Panc1 (cell line): Measurements from ENCODE around the gene EPHB1. TPM values are rescaled to one million over a fixed set of nuclear protein-coding genes. Genes with fewer than 3 reads are reported as not detected.

Source experiments
- ATAC-seq: fragments of 200-7000 bp; cut with Tn5 transposase; 2 replicates; pipeline ENCODE4 v1.9.1; 2020; ENCODE audit warnings: mild to moderate bottlenecking, moderate library complexity
- BruUV-seq: library from RNA; stranded (reverse); fragments of 400-500 nt; replicated peaks from 2 replicates; lab custom pipeline; 2021; lab: Mats Ljungman, UMichigan
- CTCF ChIA-PET: fragments of 300-600 bp; sonication (Branson Sonifier 250); formaldehyde crosslinking; loops from one replicate; lab custom pipeline; 2022; ENCODE audit warnings: antibody characterized with exemption; lab: Charles Lee
- POLR2A ChIA-PET: fragments of 300-600 bp; sonication (Branson Sonifier 250); formaldehyde crosslinking; loops from one replicate; lab custom pipeline; 2022; ENCODE audit warnings: antibody characterized with exemption; lab: Charles Lee
- DNase-seq: peaks from one replicate; pipeline ENCODE4 v3.0.0-alpha.2; 2010; ENCODE audit warnings: low read depth, low spot score
- H3K27ac ChIP-seq: 2 replicates; pipeline ENCODE4 v1.5.1; 2011; ENCODE audit warnings: mild to moderate bottlenecking, low read length, inconsistent platforms
- H3K27me3 ChIP-seq: fragments of 200-500 bp; sonication (Bioruptor generic); 2 replicates; pipeline ENCODE4 v1.6.0; 2014; ENCODE audit warnings: low read length, inconsistent platforms; ENCODE audit not compliant: control insufficient read depth, insufficient read depth
- H3K36me3 ChIP-seq: fragments of 200-500 bp; sonication (Bioruptor generic); 2 replicates; pipeline ENCODE4 v1.5.1; 2014; ENCODE audit warnings: inconsistent platforms, mild to moderate bottlenecking, low read length, moderate library complexity; ENCODE audit not compliant: control insufficient read depth, insufficient read depth
- H3K4me1 ChIP-seq: 2 replicates; pipeline ENCODE4 v1.5.1; 2011; ENCODE audit warnings: inconsistent platforms, mild to moderate bottlenecking, low read length, moderate library complexity; ENCODE audit not compliant: control insufficient read depth, insufficient read depth
- H3K4me3 ChIP-seq, 2 experiments: 2 replicates each; pipeline ENCODE4 v1.5.1; 2011 to 2012; ENCODE audit warnings: low read depth in 2 of 2, low read length in 2 of 2, mild to moderate bottlenecking in 2 of 2, inconsistent platforms in 1 of 2, moderate library complexity in 1 of 2
- H3K9me3 ChIP-seq: fragments of 200-500 bp; sonication (Bioruptor generic); 2 replicates; pipeline ENCODE4 v1.5.1; 2014; ENCODE audit warnings: low read depth, mild to moderate bottlenecking, inconsistent platforms, low read length, moderate library complexity; ENCODE audit not compliant: control insufficient read depth, insufficient read depth
- CTCF ChIP-seq: fragments of 450-650 bp; IDR thresholded peaks from 2 replicates; pipeline ENCODE4 v1.5.1; 2017; ENCODE audit warnings: mild to moderate bottlenecking
- POLR2AphosphoS5 ChIP-seq: IDR thresholded peaks from 2 replicates; pipeline ENCODE4 v1.6.1; 2012; ENCODE audit warnings: mild to moderate bottlenecking, low read depth, low read length, moderate library complexity
- REST ChIP-seq, 2 experiments: IDR thresholded peaks; 2 replicates each; pipeline ENCODE4 v1.6.1; 2011 to 2012; ENCODE audit warnings: low read depth in 2 of 2, control low read depth in 1 of 2, low read length in 1 of 2, mild to moderate bottlenecking in 1 of 2, moderate library complexity in 1 of 2; ENCODE audit not compliant: insufficient read depth in 1 of 2
- SIN3A ChIP-seq: IDR thresholded peaks from 2 replicates; pipeline ENCODE4 v1.6.1; 2012; ENCODE audit warnings: low read depth, mild to moderate bottlenecking, low read length, moderate library complexity, borderline replicate concordance; ENCODE audit not compliant: insufficient read depth
- TCF7L2 ChIP-seq: IDR thresholded peaks from 2 replicates; pipeline ENCODE4 v1.6.1; 2011; ENCODE audit warnings: mild to moderate bottlenecking, low read depth, low read length, inconsistent platforms
- in situ Hi-C: cut with HindIII; loops from 2 replicates; pipeline ENCODE4 v1.10.0; 2016; ENCODE audit warnings: low sequenced_read_pairs, low pct_unique_long_range_greater_than_20kb
- intact Hi-C: fragments of 100-400 bp; cut with micrococcal nuclease; formaldehyde crosslinking; loops from one replicate; pipeline ENCODE4 v1.10.0; 2022; ENCODE audit not compliant: unreplicated experiment
- total RNA-seq: library from RNA; stranded (reverse); gene quantifications from one replicate; pipeline ENCODE4 v1.2.1, GENCODE V29; 2021; ENCODE audit not compliant: unreplicated experiment

Gene EPHB1
- total RNA-seq, 1 experiment from 2014 or later, result 0.46 TPM

GRCh38 chr3:134993011-134993410, 198.0 kb downstream of the EPHB1 start:
- CTCF ChIA-PET, result no interaction called here
- Histone ChIP-seq H3K27me3 (peaks cover 11% of the 10 kb centered on the region), H3K36me3 (no peaks in the 10 kb centered on the region), H3K27ac (no peak overlapping the region), H3K4me1 (no peaks in the 10 kb centered on the region), H3K9me3 (no peaks in the 10 kb centered on the region), H3K4me3 (no peak overlapping the region)
- POLR2A ChIA-PET, result no interaction called here
- no peak for TF ChIP-seq REST (IDR thresholded peaks at IDR 0.05; ENCODE audit: insufficient read depth in 1 of 2, low read depth in 2 of 2, low read length in 1 of 2)
- no peak for TF ChIP-seq POLR2AphosphoS5
- no peak for TF ChIP-seq SIN3A
- TF ChIP-seq TCF7L2, result no peak
- ATAC-seq (no peak), DNase-seq (no peak)
- in situ Hi-C loops (no loop called here), intact Hi-C loops (no loop called here)
- no TSS peak for BruUV-seq

- no peak for TF ChIP-seq CTCF
- TF ChIP-seq TCF7L2, result no peak
- no peak for TF ChIP-seq POLR2AphosphoS5
- no peak for TF ChIP-seq REST (IDR thresholded peaks at IDR 0.05; ENCODE audit: insufficient read depth in 1 of 2, low read depth in 2 of 2, low read length in 1 of 2)
- TF ChIP-seq SIN3A, result no peak
- BruUV-seq, result no TSS peak
- intact Hi-C loops, result no loop called here
- Histone ChIP-seq H3K4me1 (no peaks in the 10 kb centered on the region), H3K27me3 (peaks cover 7% of the 10 kb centered on the region; the same call in 1 of the 2 replicates), H3K27ac (no peak overlapping the region), H3K4me3 (no peak overlapping the region), H3K36me3 (no peaks in the 10 kb centered on the region; the same call in 1 of the 2 replicates), H3K9me3 (no peaks in the 10 kb centered on the region)
- DNase-seq (no peak), ATAC-seq (no peak)
- ChIA-PET POLR2A (no interaction called here), CTCF (no interaction called here)
- in situ Hi-C loops, result no loop called here
Observed at GRCh38 chr3:134998158-134998557, 203.1 kb downstream of the EPHB1 start.
